Stomach (tissue), 9 donors: Measurements from ENCODE around the gene MAGI1. TPM values are rescaled to one million over a fixed set of nuclear protein-coding genes. Genes with fewer than 3 reads are reported as not detected.
"Not testable (repeated sequence)": the region's sequence is repeated elsewhere in the genome, so short reads cannot be mapped to it uniquely, and the experiment has no call there.

ENCODE experiments used
- DNase-seq, 2 donors: peaks; one replicate each; pipeline versions ENCODE4 v3.0.0 to v3.0.0-alpha.2; 2013 to 2019
- H3K27ac ChIP-seq, 5 donors: fragments of 200-600 bp in 4 of 5; sonication (generic) in 4 of 5; one replicate each; pipeline ENCODE4 v1.5.1; 2013 to 2019; ENCODE audit warnings: mild to moderate bottlenecking in 1 of 5, moderate library complexity in 1 of 5
- H3K27me3 ChIP-seq, 3 donors: fragments of 200-600 bp; sonication (generic); one replicate each; pipeline ENCODE4 v1.5.1; 2017 to 2019; ENCODE audit warnings: mixed run types in 1 of 3
- H3K36me3 ChIP-seq, 4 donors: fragments of 200-600 bp; sonication (generic); 1 replicate in 3 of 4; 2 replicates in 1 of 4; pipeline ENCODE4 v1.5.1; 2016 to 2019
- H3K4me1 ChIP-seq, 4 donors: fragments of 200-600 bp; sonication (generic); one replicate each; pipeline ENCODE4 v1.5.1; 2016 to 2019
- H3K4me3 ChIP-seq, 4 donors: fragments of 200-600 bp; sonication (generic) in 3 of 4; one replicate each; pipeline ENCODE4 v1.5.1; 2016 to 2019; ENCODE audit warnings: mild to moderate bottlenecking in 1 of 4
- H3K9me3 ChIP-seq, 4 donors: fragments of 200-600 bp; sonication (generic); one replicate each; pipeline ENCODE4 v1.5.1; 2016 to 2019
- EP300 ChIP-seq: sonication (generic); formaldehyde crosslinking; IDR thresholded peaks from one replicate; pipeline ENCODE4 v1.6.1; 2017; ENCODE audit warnings: antibody characterized with exemption
- POLR2A ChIP-seq, 4 donors: fragments of 450-650 bp; IDR thresholded peaks; one replicate each; pipeline ENCODE4 v1.6.1; 2016; ENCODE audit warnings: antibody characterized with exemption in 4 of 4, control low read depth in 2 of 4, mild to moderate bottlenecking in 1 of 4, moderate library complexity in 1 of 4
- POLR2AphosphoS5 ChIP-seq, 3 donors: sonication (generic); formaldehyde crosslinking; IDR thresholded peaks; one replicate each; pipeline ENCODE4 v1.6.1; 2016; ENCODE audit warnings: antibody characterized with exemption in 3 of 3
- WGBS, 5 donors: extraction: QIAGEN DNeasy Blood & Tissue Kit in 3 of 5; methylation state at CpG; one replicate each; pipeline versions ENCODE4 v1.1.5 to v1.1.7; 2013 to 2018; 5-methylcytosine and 5-hydroxymethylcytosine counted together
- intact Hi-C: fragments of 100-400 bp; cut with DNase I; formaldehyde crosslinking; loops from one replicate; pipeline ENCODE4 v1.15.1; 2023; ENCODE audit warnings: low total_unique reads
- polyA plus RNA-seq, 3 donors: library from polyadenylated mRNA; stranded (reverse); fragments of 200-250 nt; gene quantifications; one replicate each; pipeline ENCODE4 v1.2.3, GENCODE V29; 2013
- total RNA-seq, 5 donors: library from RNA; depleted of rRNA; stranded (reverse); fragments of >200 nt; gene quantifications; one replicate each; pipeline versions ENCODE4 v1.1.0 to v1.2.3, GENCODE V29; 2014 to 2016
- TF ChIP-seq, protein P1 (sequence below), 7 experiments: fragments of 450-650 bp in 4 of 7; fragments of 200-600 bp in 3 of 7; sonication (generic) in 3 of 7; IDR thresholded peaks; one replicate each; pipeline ENCODE4 v1.5.1; 2016 to 2019; ENCODE audit warnings: antibody characterized with exemption in 7 of 7, control low read depth in 2 of 7, mild to moderate bottlenecking in 1 of 7
- donor health status: healthy with polysubstance abuse.
- donor health status: Bipolar disorder and iron deficiency.
- donor health status: healthy.

Gene MAGI1
- total and polyA plus RNA-seq, 8 donors: 5.7 to 237 (median 84.8) TPM

DNA sequence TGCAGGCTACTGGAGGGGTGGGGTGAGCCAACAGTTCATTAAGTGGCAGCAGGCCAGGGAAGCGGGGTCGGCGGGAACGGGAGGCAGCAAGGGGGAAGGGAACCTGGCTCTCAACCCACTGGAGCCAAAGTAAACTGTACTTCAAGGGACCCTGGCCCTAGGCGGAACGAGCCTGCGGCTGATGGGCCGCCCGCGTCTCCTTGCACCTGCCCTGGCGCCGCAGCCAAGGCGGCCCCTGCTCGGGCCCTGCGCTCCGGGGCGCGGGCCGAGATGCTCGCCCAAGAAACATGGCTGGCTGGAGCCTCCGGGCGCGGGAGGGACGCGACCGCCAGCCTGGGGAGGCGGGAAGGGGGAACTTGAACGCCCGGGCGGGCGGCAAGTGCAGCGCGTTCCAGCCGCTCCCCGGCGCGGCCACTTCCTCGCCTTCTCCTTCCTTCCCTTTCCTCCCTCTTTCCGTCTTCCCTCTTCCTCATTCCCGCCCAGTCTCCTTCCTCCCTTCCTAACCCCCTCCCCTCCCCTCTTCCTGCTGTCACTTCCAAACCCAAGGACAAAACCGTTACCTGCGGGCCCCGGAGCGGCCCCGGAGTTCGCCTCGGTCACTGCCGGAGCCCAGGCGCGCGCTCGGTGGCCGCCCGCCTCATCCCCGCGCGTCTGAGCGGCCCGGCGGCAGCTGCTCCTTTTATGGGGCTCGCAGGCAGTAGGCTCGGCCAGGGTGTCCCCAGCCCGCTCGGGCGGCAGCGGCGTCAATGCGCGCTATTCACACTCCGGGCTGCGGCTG lies 489.7 kb downstream of the MAGI1 start:
- WGBS, 5 donors: 3 to 13% (median 11%) methylated on average over 20 to 71 of the region's 71 CpGs
- intact Hi-C loops: no loop called here
- TF ChIP-seq POLR2A (IDR thresholded peaks at IDR 0.05) (no peak), EP300 (no peak), POLR2AphosphoS5 (IDR thresholded peaks at IDR 0.05) (no peak)
- TF ChIP-seq, protein P1, sequence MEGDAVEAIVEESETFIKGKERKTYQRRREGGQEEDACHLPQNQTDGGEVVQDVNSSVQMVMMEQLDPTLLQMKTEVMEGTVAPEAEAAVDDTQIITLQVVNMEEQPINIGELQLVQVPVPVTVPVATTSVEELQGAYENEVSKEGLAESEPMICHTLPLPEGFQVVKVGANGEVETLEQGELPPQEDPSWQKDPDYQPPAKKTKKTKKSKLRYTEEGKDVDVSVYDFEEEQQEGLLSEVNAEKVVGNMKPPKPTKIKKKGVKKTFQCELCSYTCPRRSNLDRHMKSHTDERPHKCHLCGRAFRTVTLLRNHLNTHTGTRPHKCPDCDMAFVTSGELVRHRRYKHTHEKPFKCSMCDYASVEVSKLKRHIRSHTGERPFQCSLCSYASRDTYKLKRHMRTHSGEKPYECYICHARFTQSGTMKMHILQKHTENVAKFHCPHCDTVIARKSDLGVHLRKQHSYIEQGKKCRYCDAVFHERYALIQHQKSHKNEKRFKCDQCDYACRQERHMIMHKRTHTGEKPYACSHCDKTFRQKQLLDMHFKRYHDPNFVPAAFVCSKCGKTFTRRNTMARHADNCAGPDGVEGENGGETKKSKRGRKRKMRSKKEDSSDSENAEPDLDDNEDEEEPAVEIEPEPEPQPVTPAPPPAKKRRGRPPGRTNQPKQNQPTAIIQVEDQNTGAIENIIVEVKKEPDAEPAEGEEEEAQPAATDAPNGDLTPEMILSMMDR (IDR thresholded peaks at IDR 0.05): no peak

GRCh38 chr3:65545429-65545828 lies 493.3 kb downstream of the MAGI1 start:
- no peak overlapping the region for H3K27ac ChIP-seq
- WGBS, 5 donors: 89 to 100% (median 95%) methylated on average over 1 of the region's 1 CpG
- H3K36me3 ChIP-seq: no peaks in the 10 kb centered on the region
- intact Hi-C loops: no loop called here
- H3K27me3 ChIP-seq: peaks cover 0 to 11% (median 0%) of the 10 kb centered on the region in 3 donors
- no peak overlapping the region for H3K4me3 ChIP-seq
- no peak for DNase-seq
- TF ChIP-seq POLR2AphosphoS5 (IDR thresholded peaks at IDR 0.05): no peak
- TF ChIP-seq EP300: no peak
- TF ChIP-seq, protein P1 (IDR thresholded peaks at IDR 0.05): no peak
- H3K4me1 ChIP-seq: peaks cover 0 to 30% (median 20%) of the 10 kb centered on the region in 4 donors
- no peaks in the 10 kb centered on the region for H3K9me3 ChIP-seq

More for the DNA sequence above, 489.7 kb downstream of the MAGI1 start:
- Histone ChIP-seq H3K27me3 (peaks cover 0 to 11% (median 0%) of the 10 kb centered on the region in 3 donors), H3K27ac (peak overlapping the region in 3 of 5 donors; percentile 41 to 83 (median 62)), H3K36me3 (no peaks in the 10 kb centered on the region), H3K4me1 (peaks cover 0 to 30% (median 21%) of the 10 kb centered on the region in 4 donors), H3K9me3 (no peaks in the 10 kb centered on the region), H3K4me3 (peak overlapping the region; percentile 51 to 57 (median 56))
- DNase-seq: peak in 1 of 2 donors; percentile 76

- H3K9me3 ChIP-seq, H3K36me3 ChIP-seq, DNase-seq, H3K27me3 ChIP-seq, H3K27ac ChIP-seq, intact Hi-C loops, H3K4me3 ChIP-seq: not testable (repeated sequence)
- 83 to 96% (median 90%) methylated on average over 1 of the region's 1 CpG for WGBS, 5 donors
- peaks cover 0 to 30% (median 3%) of the 10 kb centered on the region in 4 donors for H3K4me1 ChIP-seq
These were observed 495.3 kb downstream of the MAGI1 start for GRCh38 chr3:65543391-65543790.

DNA sequence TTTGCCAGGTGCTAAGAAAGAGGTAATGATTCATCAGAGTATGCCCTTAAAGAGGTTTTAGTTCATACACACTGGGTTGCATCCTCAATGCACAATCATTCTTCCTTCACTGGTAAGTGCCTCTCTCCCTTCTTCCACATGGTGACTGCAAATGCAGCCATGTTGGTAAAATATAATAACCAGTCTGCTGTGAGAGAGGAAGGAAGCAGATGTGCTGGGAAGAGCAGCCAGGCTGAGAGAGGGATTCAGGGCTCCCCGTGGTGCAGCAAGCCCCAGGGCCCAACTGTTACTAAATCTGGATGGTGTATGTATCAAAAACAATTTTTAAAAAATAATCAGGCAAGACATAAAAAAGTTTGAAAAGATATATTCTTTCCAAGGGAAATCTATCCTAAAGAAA lies 498.1 kb downstream of the MAGI1 start:
- intact Hi-C loops: no loop called here
- no peak for DNase-seq
- TF ChIP-seq POLR2AphosphoS5 (IDR thresholded peaks at IDR 0.05): no peak
- no peak for TF ChIP-seq POLR2A (IDR thresholded peaks at IDR 0.05)
- TF ChIP-seq, protein P1 (IDR thresholded peaks at IDR 0.05): no peak

DNA sequence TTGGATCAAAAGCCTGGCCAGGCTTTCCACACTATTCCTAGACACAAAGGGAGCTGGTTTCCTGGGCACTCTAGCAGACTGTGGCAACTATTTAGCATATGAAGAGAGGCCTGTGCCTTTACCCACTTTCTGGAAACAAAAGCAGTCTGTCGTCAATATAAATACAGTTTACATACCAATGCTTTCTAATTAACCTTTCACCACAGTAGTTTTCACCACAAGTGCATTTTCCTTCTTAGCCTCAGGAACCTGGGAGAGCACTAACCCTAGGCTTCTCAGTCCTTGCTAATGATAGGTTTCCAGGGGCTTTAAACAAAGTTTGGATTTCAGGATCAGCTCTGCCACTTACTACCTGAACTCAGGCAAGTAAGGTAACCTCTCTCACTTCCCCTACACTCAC lies 499.1 kb downstream of the MAGI1 start:
- intact Hi-C loops: no loop called here
- TF ChIP-seq, protein P1 (IDR thresholded peaks at IDR 0.05): no peak
- TF ChIP-seq POLR2AphosphoS5 (IDR thresholded peaks at IDR 0.05) (no peak), EP300 (no peak), POLR2A (IDR thresholded peaks at IDR 0.05) (no peak)
- H3K27me3 ChIP-seq: no peaks in the 10 kb centered on the region
- peaks cover 0 to 46% (median 3%) of the 10 kb centered on the region in 4 donors for H3K4me1 ChIP-seq
- H3K9me3 ChIP-seq: no peaks in the 10 kb centered on the region
- 34 to 59% (median 40%) methylated on average over 1 of the region's 1 CpG for WGBS, 5 donors
- no peak overlapping the region for H3K27ac ChIP-seq
- no peak overlapping the region for H3K4me3 ChIP-seq
- no peaks in the 10 kb centered on the region for H3K36me3 ChIP-seq
- DNase-seq: no peak

More for the DNA sequence above, 498.1 kb downstream of the MAGI1 start:
- WGBS, 5 donors: 40 to 61% (median 53%) methylated on average over 1 of the region's 1 CpG
- Histone ChIP-seq H3K27ac (no peak overlapping the region), H3K36me3 (no peaks in the 10 kb centered on the region), H3K4me1 (peaks cover 0 to 41% (median 0%) of the 10 kb centered on the region in 4 donors), H3K27me3 (no peaks in the 10 kb centered on the region), H3K4me3 (no peak overlapping the region), H3K9me3 (no peaks in the 10 kb centered on the region)
